K562 (cell line): Measurements from ENCODE around the gene VWA3A. TPM values are rescaled to one million over a fixed set of nuclear protein-coding genes. Genes with fewer than 3 reads are reported as not detected.

Experiments
- ASH1L ChIP-seq: fragments of 450-650 bp; IDR thresholded peaks from 2 replicates; pipeline ENCODE4 v1.6.1; 2018; ENCODE audit warnings: borderline replicate concordance, mild to moderate bottlenecking, low read depth; ENCODE audit not compliant: partially characterized antibody
- BACH1 ChIP-seq: fragments of 200-800 bp; sonication (Bioruptor generic); IDR thresholded peaks from 2 replicates; pipeline ENCODE4 v1.6.1; 2016; ENCODE audit warnings: missing genetic modification characterization, missing compliant biosample characterization
- KAT2B ChIP-seq: IDR thresholded peaks from one replicate; pipeline ENCODE4 v1.6.1; 2012; ENCODE audit warnings: low read depth, mild to moderate bottlenecking, control low read depth, inconsistent platforms, low read length, moderate library complexity
- MLLT1 ChIP-seq, 2 experiments: fragments of 450-650 bp; IDR thresholded peaks; 2 replicates each; pipeline ENCODE4 v1.6.1; 2016
- MTA2 ChIP-seq: fragments of 450-650 bp; IDR thresholded peaks from 2 replicates; pipeline ENCODE4 v1.6.1; 2016; ENCODE audit warnings: low read depth
- NFRKB ChIP-seq: fragments of 450-650 bp; IDR thresholded peaks from 2 replicates; pipeline ENCODE4 v1.6.1; 2016; ENCODE audit warnings: low read depth
- PHF21A ChIP-seq: fragments of 450-650 bp; IDR thresholded peaks from 2 replicates; pipeline ENCODE4 v1.6.1; 2017; ENCODE audit warnings: low read depth, borderline replicate concordance
- POLR2B ChIP-seq: fragments of 450-650 bp; IDR thresholded peaks from 2 replicates; pipeline ENCODE4 v1.6.1; 2018; ENCODE audit warnings: low read depth; ENCODE audit not compliant: partially characterized antibody
- POLR3A ChIP-seq: IDR thresholded peaks from 2 replicates; pipeline ENCODE4 v1.6.1; 2011; ENCODE audit warnings: borderline replicate concordance, mild to moderate bottlenecking, moderate library complexity; ENCODE audit not compliant: insufficient read length, insufficient read depth; ENCODE audit errors: extremely low read depth
- ZNF174 ChIP-seq: fragments of 250-450 bp; sonication (Bioruptor Pico); IDR thresholded peaks from 2 replicates; pipeline ENCODE4 v1.4.0; 2020; ENCODE audit warnings: mild to moderate bottlenecking
- ZNF263 ChIP-seq: sonication (generic); formaldehyde crosslinking; IDR thresholded peaks from 2 replicates; pipeline ENCODE4 v1.8.0; 2022; ENCODE audit warnings: mild to moderate bottlenecking, missing genetic modification reagents, borderline replicate concordance
- polyA plus RNA-seq, 8 experiments: library from polyadenylated mRNA; depleted of rRNA in 4 of 8; stranded (reverse) in 5 of 8; unstranded in 3 of 8; fragments of >200 nt; fragmentation: Nextera tagmentation in 2 of 8; fragmentation: Illumina TruSeq in 1 of 8; extraction: Ambion mirVana in 2 of 8; extraction: Trizol in 1 of 8; gene quantifications; 2 replicates each; pipeline versions ENCODE4 v1.2.1 to v1.2.3, GENCODE V29; 2011 to 2014; ENCODE audit warnings: inconsistent platforms in 1 of 8, missing spikeins in 1 of 8
- total RNA-seq, 7 experiments: library from RNA; depleted of rRNA in 6 of 7; stranded (reverse); fragments of >200 nt in 6 of 7; fragmentation: Illumina TruSeq in 2 of 7; extraction: Trizol in 2 of 7; gene quantifications; 2 replicates each; pipeline versions ENCODE4 v1.2.1 to v1.2.3, GENCODE V29; 2011 to 2021; ENCODE audit warnings: low replicate concordance in 1 of 7

VWA3A gene
- total and polyA plus RNA-seq, 9 of the 15 experiments (the other 6 are each of a cell fraction or from before 2014, with no cell fraction given): not detected

GRCh38 chr16:22205577-22206012 is 113.3 kb downstream of the VWA3A start (continued):
- TF ChIP-seq ZNF263: no peak
- no peak for TF ChIP-seq KAT2B
- no peak for TF ChIP-seq POLR3A
- TF ChIP-seq PHF21A: 0 out of 2 replicates have a peak, but pooled peaks have one; percentile 3
- peak; percentile 71 for TF ChIP-seq POLR2B
- 0 out of 4 replicates have a peak, but pooled peaks of 1 of the 2 experiments have one; percentile 15 for TF ChIP-seq MLLT1 (IDR thresholded peaks at IDR 0.05)
- TF ChIP-seq BACH1 (tag): peak; percentile 39; the same call in 1 of the 2 replicates
- peak; percentile 8; the same call in 1 of the 2 replicates for TF ChIP-seq MTA2
- TF ChIP-seq ASH1L: peak; percentile 40
- 0 out of 2 replicates have a peak, but pooled peaks have one; percentile 9 for TF ChIP-seq ZNF174 (CRISPR knock-in tag)
- peak; percentile 93 for TF ChIP-seq NFRKB
- TF ChIP-seq, all 486 proteins: peak for 35
